Cardiac muscle cell (in vitro differentiated cells and primary cell): Measurements from ENCODE around the gene CCDC50. TPM values are rescaled to one million over a fixed set of nuclear protein-coding genes. Genes with fewer than 3 reads are reported as not detected.

ENCODE experiments used
- DNase-seq, 2 donors: peaks; one replicate each; pipeline versions ENCODE4 v3.0.0 to v3.0.0-alpha.2; 2010 to 2017; ENCODE audit warnings: low read depth in 1 of 2, low spot score in 1 of 2
- H3K27ac ChIP-seq: fragments of 200-600 bp; sonication (generic); 2 replicates; pipeline ENCODE4 v1.5.1; 2016
- H3K27me3 ChIP-seq: fragments of 200-600 bp; sonication (generic); 2 replicates; pipeline ENCODE4 v1.6.0; 2016; ENCODE audit warnings: control low read depth
- H3K36me3 ChIP-seq: fragments of 200-600 bp; sonication (generic); 2 replicates; pipeline ENCODE4 v1.5.1; 2016; ENCODE audit warnings: control low read depth
- H3K4me1 ChIP-seq: fragments of 200-600 bp; sonication (generic); 2 replicates; pipeline ENCODE4 v1.8.1; 2017; ENCODE audit warnings: low read depth, mild to moderate bottlenecking, mixed run types
- H3K4me3 ChIP-seq: fragments of 200-600 bp; sonication (generic); 2 replicates; pipeline ENCODE4 v1.5.1; 2016; ENCODE audit warnings: mild to moderate bottlenecking
- H3K9me3 ChIP-seq: fragments of 200-600 bp; sonication (generic); 2 replicates; pipeline ENCODE4 v1.5.1; 2017; ENCODE audit warnings: low read depth, mild to moderate bottlenecking, control low read depth
- CTCF ChIP-seq: IDR thresholded peaks from 2 replicates; pipeline ENCODE4 v1.5.1; 2012; ENCODE audit warnings: low read depth, mild to moderate bottlenecking, low read length
- polyA plus RNA-seq: library from polyadenylated mRNA; unstranded; fragments of >200 nt; fragmentation: Nextera tagmentation; extraction: Ambion mirVana; gene quantifications from 2 replicates; pipeline ENCODE4 v1.2.1, GENCODE V29; 2016
- total RNA-seq: library from RNA; depleted of rRNA; stranded (reverse); fragments of >200 nt; gene quantifications from 2 replicates; pipeline ENCODE4 v1.2.3, GENCODE V29; 2016

The CCDC50 gene
- total and polyA plus RNA-seq, 2 experiments from 2014 or later: 25.3 to 82.3 TPM

GRCh38 chr3:191329654-191330529, 698 bp downstream of the CCDC50 start, which contains the start of gene UTS2B:
TSS of gene UTS2B (minus strand) at chr3:191330526. CDS start at chr3:191282189, 48,337 bp downstream.
- Histone ChIP-seq H3K9me3 (no peaks in the 10 kb centered on the region), H3K36me3 (no peaks in the 10 kb centered on the region), H3K27ac (peak within 1 kb of the TSS; percentile 94), H3K4me1 (peaks cover 18% of the 10 kb centered on the region), H3K4me3 (peak within 1 kb of the TSS; percentile 89), H3K27me3 (no peaks in the 10 kb centered on the region)
- DNase-seq: peak; percentile 64 to 75
- TF ChIP-seq CTCF: no peak

- H3K9me3 ChIP-seq: no peaks in the 10 kb centered on the region
- H3K27ac ChIP-seq: peak overlapping the region; percentile 94
- no peak for TF ChIP-seq CTCF
- DNase-seq: peak in 1 of 2 donors; percentile 75
- no peaks in the 10 kb centered on the region for H3K27me3 ChIP-seq
- H3K4me1 ChIP-seq: peaks cover 18% of the 10 kb centered on the region
- no peaks in the 10 kb centered on the region for H3K36me3 ChIP-seq
- peak overlapping the region; percentile 89 for H3K4me3 ChIP-seq
Observed at GRCh38 chr3:191330530-191331048, 1.4 kb downstream of the CCDC50 start.

- no peaks in the 10 kb centered on the region for H3K9me3 ChIP-seq
Observed at GRCh38 chr3:191331388-191331787, 2.2 kb downstream of the CCDC50 start.

DNA sequence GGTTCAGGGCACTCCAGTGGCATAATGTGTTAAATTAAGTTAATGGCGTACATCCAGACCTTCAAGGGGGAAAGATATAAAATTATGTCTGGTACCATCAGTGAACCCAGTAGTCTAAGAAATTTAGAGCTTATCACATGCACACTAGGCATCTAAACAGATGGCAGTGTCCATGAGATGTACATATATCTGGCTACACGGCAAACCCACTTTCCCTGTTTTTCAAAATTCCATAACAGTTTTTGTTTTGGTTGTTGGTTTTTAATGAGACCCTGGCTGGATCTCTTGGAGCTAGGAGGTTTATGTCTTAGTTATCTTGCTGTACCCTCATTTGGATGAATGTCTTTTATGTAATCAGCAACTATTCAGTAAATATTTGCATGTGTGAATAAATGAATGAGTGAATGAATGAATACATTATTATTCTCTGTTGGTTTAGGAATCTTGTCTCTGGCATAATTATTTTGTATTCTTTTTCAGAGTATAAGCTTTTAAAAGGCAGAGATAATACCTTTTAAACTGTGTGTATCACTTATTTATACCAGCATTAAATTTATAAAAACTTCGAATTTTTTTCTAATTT, 4.2 kb downstream of the CCDC50 start:
- TF ChIP-seq CTCF: no peak
- no peak for DNase-seq
- H3K27me3 ChIP-seq: no peaks in the 10 kb centered on the region
- no peak overlapping the region for H3K27ac ChIP-seq
- H3K4me3 ChIP-seq: no peak overlapping the region
- H3K9me3 ChIP-seq: no peaks in the 10 kb centered on the region
- peaks cover 18% of the 10 kb centered on the region for H3K4me1 ChIP-seq
- no peaks in the 10 kb centered on the region for H3K36me3 ChIP-seq

More at GRCh38 chr3:191331388-191331787, 2.2 kb downstream of the CCDC50 start:
- no peak for TF ChIP-seq CTCF
- no peaks in the 10 kb centered on the region for H3K36me3 ChIP-seq
- H3K27me3 ChIP-seq: no peaks in the 10 kb centered on the region
- H3K4me1 ChIP-seq: peaks cover 18% of the 10 kb centered on the region
- peak overlapping the region; percentile 89 for H3K4me3 ChIP-seq
- H3K27ac ChIP-seq: peak overlapping the region; percentile 94
- peak in 1 of 2 donors; percentile 35 for DNase-seq

DNA sequence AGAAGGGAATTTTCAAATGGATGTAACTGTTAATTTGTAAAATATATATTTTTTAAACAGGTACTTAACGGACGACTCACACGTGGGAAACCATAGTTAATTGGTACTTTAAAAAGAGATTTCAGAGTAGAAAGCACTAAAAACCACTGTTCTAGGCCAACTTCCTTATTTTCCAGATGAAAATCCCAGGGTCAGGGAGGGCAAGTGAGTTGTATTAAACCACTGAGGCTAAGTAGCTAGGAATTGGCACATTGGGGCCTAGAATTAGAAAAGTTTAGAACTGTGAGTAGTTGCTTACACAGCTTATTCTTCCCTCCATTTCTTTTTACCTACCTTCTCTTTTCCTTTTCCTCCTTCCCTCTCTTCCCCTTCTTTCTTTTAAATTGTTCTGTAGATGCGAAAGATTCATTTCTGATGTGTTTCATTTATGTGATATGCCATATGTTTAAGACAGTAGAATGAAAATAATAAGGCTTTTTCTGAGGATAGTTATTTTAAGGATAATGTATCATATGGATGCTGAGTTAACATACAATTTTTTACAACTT, 5.2 kb downstream of the CCDC50 start:
- no peaks in the 10 kb centered on the region for H3K36me3 ChIP-seq
- H3K27ac ChIP-seq: no peak overlapping the region
- H3K4me1 ChIP-seq: peaks cover 18% of the 10 kb centered on the region
- no peak for DNase-seq
- no peaks in the 10 kb centered on the region for H3K27me3 ChIP-seq
- no peak for TF ChIP-seq CTCF
- no peaks in the 10 kb centered on the region for H3K9me3 ChIP-seq
- H3K4me3 ChIP-seq: no peak overlapping the region
